ENCODE measurements around the gene SRRM5.
"Not testable (repeated sequence)": the region's sequence is repeated elsewhere in the genome, so short reads cannot be mapped to it uniquely, and the experiment has no call there.

The SRRM5 gene

GRCh38 chr19:43636121-43636683, 24.3 kb downstream of the SRRM5 start:
- no peak for DNase-seq (ENCODE audit: low read depth in 2 of 3, low spot score in 1 of 3)

GRCh38 chr19:43638214-43638994, 26.5 kb downstream of the SRRM5 start:
- DNase-seq (ENCODE audit: low read depth in 2 of 3, low spot score in 1 of 3): no peak

- DNase-seq (ENCODE audit: low read depth in 2 of 3, low spot score in 1 of 3): no peak
These were observed 27.2 kb downstream of the SRRM5 start for GRCh38 chr19:43638995-43639518.

GRCh38 chr19:43639519-43640423, 27.9 kb downstream of the SRRM5 start, which contains the start of gene CADM4:
TSS of gene CADM4 (minus strand) at chr19:43639850. CDS start at chr19:43639790, 60 bp downstream.
- peak in 1 of 3 donors; percentile 6 for DNase-seq (ENCODE audit: low read depth in 2 of 3, low spot score in 1 of 3)

GRCh38 chr19:43640424-43640757, 28.5 kb downstream of the SRRM5 start:
- no peak for DNase-seq (ENCODE audit: low read depth in 2 of 3, low spot score in 1 of 3)

- DNase-seq (ENCODE audit: low read depth in 2 of 3, low spot score in 1 of 3): no peak
These were observed 29.4 kb downstream of the SRRM5 start for GRCh38 chr19:43641333-43641732.

GRCh38 chr19:43642531-43642930, 30.6 kb downstream of the SRRM5 start:
- DNase-seq (ENCODE audit: low read depth in 2 of 3, low spot score in 1 of 3): no peak

GRCh38 chr19:43643326-43643725, 31.4 kb downstream of the SRRM5 start:
- DNase-seq (ENCODE audit: low read depth in 2 of 3, low spot score in 1 of 3): no peak

- DNase-seq (ENCODE audit: low read depth in 2 of 3, low spot score in 1 of 3): no peak
These were observed 32.3 kb downstream of the SRRM5 start for GRCh38 chr19:43644181-43644580.

- DNase-seq (ENCODE audit: low read depth in 2 of 3, low spot score in 1 of 3): no peak
These were observed 36.7 kb downstream of the SRRM5 start for GRCh38 chr19:43648633-43649032.

GRCh38 chr19:43649514-43649913, 37.6 kb downstream of the SRRM5 start:
- no peak for DNase-seq (ENCODE audit: low read depth in 2 of 3, low spot score in 1 of 3)

- DNase-seq (ENCODE audit: low read depth in 2 of 3, low spot score in 1 of 3): not testable (repeated sequence)
These were observed 38.4 kb downstream of the SRRM5 start for GRCh38 chr19:43650276-43650675.

- DNase-seq (ENCODE audit: low read depth in 2 of 3, low spot score in 1 of 3): peak in 2 of 3 donors; percentile 28 to 32
These were observed 40.1 kb downstream of the SRRM5 start for GRCh38 chr19:43651758-43652545.

- DNase-seq (ENCODE audit: low read depth in 2 of 3, low spot score in 1 of 3): no peak
These were observed 40.6 kb downstream of the SRRM5 start for GRCh38 chr19:43652546-43652874.

- no peak for DNase-seq (ENCODE audit: low read depth in 2 of 3, low spot score in 1 of 3)
These were observed 44.5 kb downstream of the SRRM5 start for GRCh38 chr19:43656436-43656835.

GRCh38 chr19:43658001-43658400, 46.1 kb downstream of the SRRM5 start:
- DNase-seq (ENCODE audit: low read depth in 2 of 3, low spot score in 1 of 3): no peak

GRCh38 chr19:43658494-43658893, 46.6 kb downstream of the SRRM5 start:
- DNase-seq (ENCODE audit: low read depth in 2 of 3, low spot score in 1 of 3): no peak

- DNase-seq (ENCODE audit: low read depth in 2 of 3, low spot score in 1 of 3): no peak
These were observed 48.5 kb downstream of the SRRM5 start for GRCh38 chr19:43660301-43660970.

- DNase-seq (ENCODE audit: low read depth in 2 of 3, low spot score in 1 of 3): no peak
These were observed 49.1 kb downstream of the SRRM5 start for GRCh38 chr19:43660971-43661360.

- no peak for DNase-seq (ENCODE audit: low read depth in 2 of 3, low spot score in 1 of 3)
These were observed 50.6 kb downstream of the SRRM5 start for GRCh38 chr19:43662487-43662886.
